ENCODE measurements around the gene NPRL2. TPM values are rescaled to one million over a fixed set of nuclear protein-coding genes. Genes with fewer than 3 reads are reported as not detected.

NPRL2 gene
- total and polyA plus RNA-seq, 2 of the 8 experiments (the other 6 are each of a cell fraction or from before 2014, with no cell fraction given) = 28.4 to 51.4 TPM

GRCh38 chr3:50355829-50356552 is 5.4 kb upstream of the NPRL2 start:
- Histone ChIP-seq H3K4me3 (ENCODE audit: extremely low read depth in 1 of 4, insufficient read depth in 2 of 4, low read depth in 3 of 4, low read length in 4 of 4) (no peak overlapping the region), H3K36me3 (ENCODE audit: control insufficient read depth in 2 of 4, insufficient read depth in 4 of 4, low read length in 3 of 4) (peaks cover 3 to 10% (median 5%) of the 10 kb centered on the region in 4 experiments; a peak in 5 of 8 replicates), H3K27ac (ENCODE audit: low read depth, low read length) (no peak overlapping the region), H4K5ac (ENCODE audit: insufficient read length, low read depth, low read length) (no peak overlapping the region), H3K9ac (replicated peaks in 1 of 4; ENCODE audit: extremely low read depth in 1 of 4, low read depth in 3 of 4, low read length in 3 of 4) (no peak overlapping the region), H2BK120ac (replicated peaks; ENCODE audit: low read depth, low read length) (no peak overlapping the region), H3K14ac (ENCODE audit: insufficient read length) (no peak overlapping the region), H3K56ac (replicated peaks; ENCODE audit: insufficient read length, low read depth, low read length) (no peak overlapping the region), H3K79me1 (ENCODE audit: low read depth, low read length) (peaks cover 16% of the 10 kb centered on the region), H3K23ac (ENCODE audit: insufficient read length) (no peak overlapping the region), H3K18ac (ENCODE audit: extremely low read depth, low read length) (no peak overlapping the region), H2AK5ac (ENCODE audit: low read depth, low read length) (no peak overlapping the region), H4K8ac (ENCODE audit: extremely low read depth, insufficient read depth, low read length) (no peak overlapping the region; the same call in 1 of the 2 replicates), H2AFZ (ENCODE audit: low read length) (no peak overlapping the region), H3K4me1 (replicated peaks in 1 of 4; ENCODE audit: control insufficient read depth in 3 of 4, insufficient read depth in 4 of 4, low read length in 3 of 4) (peaks cover 0 to 20% (median 12%) of the 10 kb centered on the region in 4 experiments; a peak in 6 of 7 replicates), H4K91ac (replicated peaks; ENCODE audit: insufficient read length, low read length) (no peak overlapping the region), H2BK20ac (ENCODE audit: low read length) (no peak overlapping the region), H3K79me2 (ENCODE audit: control insufficient read depth in 1 of 2, insufficient read depth in 2 of 2, low read length in 2 of 2) (peaks cover 0 to 26% of the 10 kb centered on the region in 2 experiments; a peak in 2 of 4 replicates), H3K9me3 (ENCODE audit: insufficient read depth in 2 of 2, low read depth in 1 of 2, low read length in 1 of 2) (no peaks in the 10 kb centered on the region), H3K4ac (replicated peaks; ENCODE audit: insufficient read length, low read depth, low read length) (no peak overlapping the region), H3K23me2 (ENCODE audit: low read depth, low read length) (peaks cover 12% of the 10 kb centered on the region; the same call in 1 of the 2 replicates), H4K20me1 (replicated peaks in 1 of 2; ENCODE audit: control insufficient read depth in 1 of 2, insufficient read depth in 2 of 2, low read length in 2 of 2) (peaks cover 9 to 22% of the 10 kb centered on the region in 2 experiments), H3K4me2 (ENCODE audit: insufficient read depth in 1 of 2, low read depth in 2 of 2, low read length in 2 of 2) (peak overlapping the region in 1 of 2 experiments; percentile 72; a peak in 1 of 4 replicates), H2BK5ac (ENCODE audit: low read depth, low read length) (no peak overlapping the region), H2BK15ac (ENCODE audit: low read length) (no peak overlapping the region), H3K27me3 (replicated peaks in 1 of 4; ENCODE audit: control insufficient read depth in 3 of 4, extremely low read depth in 1 of 4, insufficient read depth in 3 of 4, low read length in 3 of 4) (no peaks in the 10 kb centered on the region), H2BK12ac (ENCODE audit: low read depth, low read length) (no peak overlapping the region)
- ChIA-PET POLR2A (ENCODE audit: partially characterized antibody) (interaction anchor here (1.0 to 3.3 kb wide), 7 partner anchors 9 to 275 kb away, joined by 3 to 16 read pairs (median 4); partner anchors contain the start of gene ZMYND10), CTCF (ENCODE audit: partially characterized antibody) (interaction anchor here (0.6 to 13.4 kb wide), 13 partner anchors 9 to 259 kb away, joined by 3 to 136 read pairs (median 5); partner anchors contain the start of gene ZMYND10)
- no peak for FAIRE-seq
- WGBS, 2 experiments (ENCODE audit: extremely low coverage in 1 of 2, insufficient coverage in 1 of 2, insufficient read length in 1 of 2, insufficient replicate concordance in 2 of 2, low coverage in 1 of 2, low lambda C conversion rate in 2 of 2, missing lambda C conversion rate in 1 of 2) = 89% methylated on average over 5 of the region's 5 CpGs; no CpG with 5 or more reads in 1 of the 2 experiments
- DNase-seq (ENCODE audit: low read depth in 1 of 2, low spot score in 2 of 2) = peak in 1 of 2 experiments; percentile 42
- TF ChIP-seq CBX5 (IDR thresholded peaks at IDR 0.05; ENCODE audit: low read depth, low read length) (no peak), MAFK (IDR thresholded peaks at IDR 0.05; ENCODE audit: low read depth, low read length) (no peak), ZNF274 (IDR thresholded peaks at IDR 0.05; ENCODE audit: borderline replicate concordance, extremely low read depth, low read length) (no peak), ATF3 (IDR thresholded peaks at IDR 0.05; ENCODE audit: insufficient read depth, low read depth, low read length) (no peak), HDAC6 (IDR thresholded peaks at IDR 0.05; ENCODE audit: low read depth, low read length) (no peak), KDM4A (IDR thresholded peaks at IDR 0.05; ENCODE audit: low read depth, low read length, severe bottlenecking) (no peak), RAD21 (IDR thresholded peaks at IDR 0.05 in 1 of 2, conservative IDR thresholded peaks at IDR 0.05 in 1 of 2; ENCODE audit: low read depth in 2 of 2, low read length in 2 of 2) (peak; percentile 17 to 27; a peak in 2 of 4 replicates), SIX5 (IDR thresholded peaks at IDR 0.05; ENCODE audit: low read depth, low read length) (no peak)

All from H1 (cell line).